K562 (cell line): Measurements from ENCODE around the gene NRXN2. TPM values are rescaled to one million over a fixed set of nuclear protein-coding genes. Genes with fewer than 3 reads are reported as not detected.

Source experiments
- ATAC-seq: fragments of 200-7000 bp; cut with Tn5 transposase; 3 replicates; pipeline ENCODE4 v1.9.1; 2020; ENCODE audit warnings: moderate library complexity
- BruUV-seq: library from RNA; stranded (reverse); fragments of 400-500 nt; replicated peaks from 2 replicates; lab custom pipeline; 2021; lab: Mats Ljungman, UMichigan
- CTCF ChIA-PET: fragments of 300-600 bp; formaldehyde crosslinking; extraction: SDS; loops from one replicate; lab custom pipeline; 2021; ENCODE audit warnings: low intra/inter-chr PET ratio; lab: Yijun Ruan, JAX
- POLR2A ChIA-PET: fragments of 300-600, 350-650 bp; sonication (Branson Sonifier 250); formaldehyde crosslinking; extraction: SDS; loops from one replicate; lab custom pipeline; 2021; ENCODE audit warnings: antibody characterized with exemption, inconsistent platforms; lab: Yijun Ruan, JAX
- DNase-seq, 4 experiments: peaks; one replicate each; pipeline versions ENCODE4 v3.0.0 to v3.0.0-alpha.2; 2011 to 2018; ENCODE audit warnings: low spot score in 3 of 4, mixed read lengths in 3 of 4; ENCODE audit errors: extremely low read depth in 1 of 4
- FAIRE-seq: peaks from 2 replicates; lab custom pipeline; 2011; peaks lifted over from hg19 to GRCh38; lab: Jason Lieb, UNC
- H2AFZ ChIP-seq: 2 replicates; pipeline ENCODE4 v1.6.0; 2011; ENCODE audit warnings: low read depth, low read length, control low read depth, inconsistent platforms
- H3K27ac ChIP-seq: fragments of 200-600 bp; 3 replicates; pipeline ENCODE4 v1.8.0; 2011; ENCODE audit warnings: low read depth, mild to moderate bottlenecking, control low read depth, inconsistent platforms, low read length, moderate library complexity, mixed read lengths; ENCODE audit errors: extremely low read depth
- H3K27me3 ChIP-seq, 2 experiments: fragments of 300-600 bp in 1 of 2; 2 replicates in 1 of 2; 3 replicates in 1 of 2; pipeline versions ENCODE4 v1.6.0 to v1.8.0; 2011; ENCODE audit warnings: inconsistent platforms in 2 of 2, low read length in 2 of 2, mild to moderate bottlenecking in 1 of 2, mixed read lengths in 1 of 2, moderate library complexity in 1 of 2; ENCODE audit not compliant: control insufficient read depth in 2 of 2, insufficient read depth in 2 of 2
- H3K36me3 ChIP-seq: fragments of 300-600 bp; 3 replicates; pipeline ENCODE4 v1.8.0; 2011; ENCODE audit warnings: mild to moderate bottlenecking, low read length, inconsistent platforms; ENCODE audit not compliant: control insufficient read depth, insufficient read depth
- H3K4me1 ChIP-seq, 2 experiments: fragments of 200-600 bp in 1 of 2; replicated peaks in 1 of 2; 2 replicates in 1 of 2; 3 replicates in 1 of 2; pipeline versions ENCODE4 v1.5.1 to v1.8.0; 2011; ENCODE audit warnings: inconsistent platforms in 2 of 2, low read length in 2 of 2, mild to moderate bottlenecking in 1 of 2, mixed read lengths in 1 of 2, moderate library complexity in 1 of 2; ENCODE audit not compliant: control insufficient read depth in 2 of 2, insufficient read depth in 2 of 2
- H3K4me2 ChIP-seq: 2 replicates; pipeline ENCODE4 v1.6.1; 2011; ENCODE audit warnings: low read length, control low read depth, inconsistent platforms, mixed read lengths; ENCODE audit not compliant: insufficient read depth
- H3K4me3 ChIP-seq: fragments of 200-600 bp; sonication (generic), shearing (Covaris generic); 2 replicates; pipeline ENCODE4 v1.5.1; 2016; ENCODE audit warnings: control low read depth, inconsistent platforms
- H3K79me2 ChIP-seq: fragments of 200-600 bp; 3 replicates; pipeline ENCODE4 v1.8.0; 2011; ENCODE audit warnings: low read length, inconsistent platforms; ENCODE audit not compliant: control insufficient read depth, insufficient read depth
- H3K9ac ChIP-seq, 2 experiments: 2 replicates each; pipeline versions ENCODE4 v1.6.0 to v1.6.1; 2011; ENCODE audit warnings: low read depth in 2 of 2, low read length in 2 of 2, control low read depth in 1 of 2, inconsistent platforms in 1 of 2, mild to moderate bottlenecking in 1 of 2, mixed read lengths in 1 of 2; ENCODE audit not compliant: insufficient read depth in 1 of 2
- H3K9me1 ChIP-seq: one replicate; pipeline ENCODE4 v1.6.0; 2011; ENCODE audit warnings: inconsistent platforms, mild to moderate bottlenecking, low read length, moderate library complexity; ENCODE audit not compliant: control insufficient read depth, insufficient read depth
- H3K9me3 ChIP-seq: replicated peaks from 2 replicates; pipeline ENCODE4 v1.5.1; 2011; ENCODE audit warnings: low read depth, low read length, inconsistent platforms; ENCODE audit not compliant: control insufficient read depth, insufficient read depth
- H4K20me1 ChIP-seq: replicated peaks from 2 replicates; pipeline ENCODE4 v1.6.1; 2011; ENCODE audit warnings: low read length, inconsistent platforms, mixed read lengths; ENCODE audit not compliant: control insufficient read depth, insufficient read depth
- CBFA2T3 ChIP-seq: fragments of 450-650 bp; IDR thresholded peaks from 2 replicates; pipeline ENCODE4 v1.6.1; 2017
- CHAMP1 ChIP-seq: fragments of 450-650 bp; IDR thresholded peaks from 2 replicates; pipeline ENCODE4 v1.6.1; 2016; ENCODE audit warnings: mild to moderate bottlenecking
- DPF2 ChIP-seq: fragments of 450-650 bp; IDR thresholded peaks from 2 replicates; pipeline ENCODE4 v1.6.1; 2016
- ERF ChIP-seq: fragments of 450-650 bp; formaldehyde crosslinking; IDR thresholded peaks from 2 replicates; pipeline ENCODE4 v1.4.0; 2020; ENCODE audit warnings: mild to moderate bottlenecking, mixed read lengths
- GTF2E2 ChIP-seq: fragments of 200-800 bp; sonication (Bioruptor generic); IDR thresholded peaks from 2 replicates; pipeline ENCODE4 v1.6.1; 2016; ENCODE audit warnings: missing genetic modification characterization, missing compliant biosample characterization
- HDAC1 ChIP-seq, 2 experiments: fragments of 450-650 bp; IDR thresholded peaks; 2 replicates each; pipeline ENCODE4 v1.6.1; 2016 to 2017; ENCODE audit warnings: inconsistent platforms in 1 of 2, mild to moderate bottlenecking in 1 of 2, moderate library complexity in 1 of 2
- HIVEP1 ChIP-seq: fragments of 250-450 bp; sonication (Bioruptor Pico); IDR thresholded peaks from 2 replicates; pipeline ENCODE4 v1.4.0; 2020; ENCODE audit warnings: mild to moderate bottlenecking
- IRF2 ChIP-seq: sonication (generic); formaldehyde crosslinking; IDR thresholded peaks from 2 replicates; pipeline ENCODE4 v1.8.1; 2022; ENCODE audit warnings: mild to moderate bottlenecking, missing genetic modification reagents
- MNT ChIP-seq, 2 experiments: fragments of 450-650 bp; conservative IDR thresholded peaks; 2 replicates each; pipeline ENCODE4 v1.6.1; 2017; ENCODE audit warnings: mild to moderate bottlenecking in 2 of 2, moderate library complexity in 2 of 2
- MTA1 ChIP-seq: fragments of 450-650 bp; IDR thresholded peaks from 2 replicates; pipeline ENCODE4 v1.6.1; 2017; ENCODE audit warnings: borderline replicate concordance
- MTA3 ChIP-seq: fragments of 450-650 bp; formaldehyde crosslinking; IDR thresholded peaks from 2 replicates; pipeline ENCODE4 v1.6.1; 2017; ENCODE audit warnings: mild to moderate bottlenecking, borderline replicate concordance
- TAL1 ChIP-seq: fragments of 450-650 bp; IDR thresholded peaks from 2 replicates; pipeline ENCODE4 v1.6.1; 2016; ENCODE audit warnings: mild to moderate bottlenecking
- ZBTB2 ChIP-seq: fragments of 450-650 bp; IDR thresholded peaks from 2 replicates; pipeline ENCODE4 v1.6.1; 2016; ENCODE audit warnings: antibody characterized with exemption
- ZC3H4 ChIP-seq: sonication (generic); formaldehyde crosslinking; IDR thresholded peaks from 2 replicates; pipeline ENCODE4 v1.9.0; 2021; ENCODE audit warnings: missing genetic modification reagents, borderline replicate concordance
- ZNF740 ChIP-seq, 3 experiments: fragments of 200-800 bp in 1 of 3; sonication (Bioruptor generic) in 1 of 3; sonication (generic) in 1 of 3; formaldehyde crosslinking in 1 of 3; IDR thresholded peaks; 2 replicates each; pipeline versions ENCODE4 v1.6.1 to v1.8.0; 2016 to 2022; ENCODE audit warnings: mild to moderate bottlenecking in 2 of 3, missing compliant biosample characterization in 2 of 3, missing genetic modification characterization in 2 of 3, missing genetic modification reagents in 1 of 3
- WGBS: fragments of 100-300 bp; shearing (Covaris generic); methylation state at CpG from one replicate; pipeline ENCODE4 v1.1.6; 2016; ENCODE audit warnings: low coverage, mixed read lengths; ENCODE audit not compliant: insufficient coverage; ENCODE audit errors: missing lambda C conversion rate; 5-methylcytosine and 5-hydroxymethylcytosine counted together
- in situ Hi-C: fragments of 300-500 bp; cut with MboI; formaldehyde crosslinking; loops from 4 replicates; pipeline ENCODE4 v1.15.0; 2018; ENCODE audit warnings: inconsistent platforms, mixed read lengths
- intact Hi-C: fragments of 100-400 bp; cut with micrococcal nuclease; formaldehyde crosslinking; loops from 2 replicates; pipeline ENCODE4 v1.14.2; 2022
- polyA plus RNA-seq, 8 experiments: library from polyadenylated mRNA; depleted of rRNA in 4 of 8; stranded (reverse) in 5 of 8; unstranded in 3 of 8; fragments of >200 nt; fragmentation: Nextera tagmentation in 2 of 8; fragmentation: Illumina TruSeq in 1 of 8; extraction: Ambion mirVana in 2 of 8; extraction: Trizol in 1 of 8; gene quantifications; 2 replicates each; pipeline versions ENCODE4 v1.2.1 to v1.2.3, GENCODE V29; 2011 to 2014; ENCODE audit warnings: inconsistent platforms in 1 of 8, missing spikeins in 1 of 8
- total RNA-seq, 7 experiments: library from RNA; depleted of rRNA in 6 of 7; stranded (reverse); fragments of >200 nt in 6 of 7; fragmentation: Illumina TruSeq in 2 of 7; extraction: Trizol in 2 of 7; gene quantifications; 2 replicates each; pipeline versions ENCODE4 v1.2.1 to v1.2.3, GENCODE V29; 2011 to 2021; ENCODE audit warnings: low replicate concordance in 1 of 7

Gene NRXN2
- total and polyA plus RNA-seq, 9 of the 15 experiments (the other 6 are each of a cell fraction or from before 2014, with no cell fraction given) = 0.07 to 0.47 (median 0.15) TPM; not detected in 4

- 2% methylated on average over 20 of the region's 20 CpGs for WGBS
- ChIA-PET POLR2A (interaction anchor here (0.5 to 1.3 kb wide), 3 partner anchors 14 to 1717 kb away, joined by 3 to 5 read pairs (median 3); partner anchors contain the start of genes EHD1 and PYGM), CTCF (no interaction called here)
- H3K4me2 ChIP-seq = peak overlapping the region; percentile 77
- FAIRE-seq (no peak), ATAC-seq (no peak), DNase-seq (peak in 1 of 4 experiments; percentile 58)
- H3K9me1 ChIP-seq = no peaks in the 10 kb centered on the region
- H3K9ac ChIP-seq = peak overlapping the region; percentile 61 to 89
- intact Hi-C loops = no loop called here
- no peaks in the 10 kb centered on the region for H3K79me2 ChIP-seq
- H4K20me1 ChIP-seq = no peaks in the 10 kb centered on the region; the same call in 1 of the 2 replicates
- no peaks in the 10 kb centered on the region for H3K9me3 ChIP-seq
- H3K4me1 ChIP-seq = peaks cover 12 to 61% of the 10 kb centered on the region in 2 experiments; a peak in 3 of 5 replicates
- peak overlapping the region; percentile 47 for H3K4me3 ChIP-seq
- H2AFZ ChIP-seq = peak overlapping the region; percentile 85
- in situ Hi-C loops = no loop called here
- peak overlapping the region; percentile 73 for H3K27ac ChIP-seq
- no TSS peak for BruUV-seq
- H3K27me3 ChIP-seq = no peaks in the 10 kb centered on the region; a peak in 1 of 5 replicates
- no peaks in the 10 kb centered on the region for H3K36me3 ChIP-seq
- TF ChIP-seq HIVEP1 (CRISPR knock-in tag) (no peak), MTA1 (no peak), IRF2 (CRISPR knock-in tag) (no peak), CHAMP1 (no peak), CBFA2T3 (peak; percentile 48), MTA3 (0 out of 2 replicates have a peak, but pooled peaks have one; percentile 26), DPF2 (peak; percentile 32; the same call in 1 of the 2 replicates), HDAC1 (IDR thresholded peaks at IDR 0.05) (peak in 1 of 2 experiments; percentile 21; a peak in 1 of 4 replicates), ERF (CRISPR knock-in tag) (no peak), GTF2E2 (0 out of 2 replicates have a peak, but pooled peaks have one; percentile 47), ZBTB2 (0 out of 2 replicates have a peak, but pooled peaks have one; percentile 31), ZNF740 (CRISPR knock-in tag; IDR thresholded peaks at IDR 0.05) (no peak), ZNF740 (tag; IDR thresholded peaks at IDR 0.05) (no peak), MNT (conservative IDR thresholded peaks at IDR 0.05) (0 out of 4 replicates have a peak, but pooled peaks of 1 of the 2 experiments have one; percentile 9), ZC3H4 (CRISPR knock-in tag) (0 out of 2 replicates have a peak, but pooled peaks have one; percentile 52), TAL1 (0 out of 2 replicates have a peak, but pooled peaks have one; percentile 14)
Measured at GRCh38 chr11:64745189-64745520, 22.2 kb upstream of the NRXN2 start.
